Panc1 (cell line): ENCODE results near the gene IGF2BP1.

Experiments used
- POLR2AphosphoS5 ChIP-seq: IDR thresholded peaks from 2 replicates; pipeline ENCODE4 v1.6.1; 2012; ENCODE audit warnings: mild to moderate bottlenecking, low read depth, low read length, moderate library complexity
- TCF7L2 ChIP-seq: IDR thresholded peaks from 2 replicates; pipeline ENCODE4 v1.6.1; 2011; ENCODE audit warnings: mild to moderate bottlenecking, low read depth, low read length, inconsistent platforms
- TF ChIP-seq, protein P1 (sequence below): fragments of 450-650 bp; IDR thresholded peaks from 2 replicates; pipeline ENCODE4 v1.5.1; 2017; ENCODE audit warnings: mild to moderate bottlenecking

- TF ChIP-seq, protein P1, sequence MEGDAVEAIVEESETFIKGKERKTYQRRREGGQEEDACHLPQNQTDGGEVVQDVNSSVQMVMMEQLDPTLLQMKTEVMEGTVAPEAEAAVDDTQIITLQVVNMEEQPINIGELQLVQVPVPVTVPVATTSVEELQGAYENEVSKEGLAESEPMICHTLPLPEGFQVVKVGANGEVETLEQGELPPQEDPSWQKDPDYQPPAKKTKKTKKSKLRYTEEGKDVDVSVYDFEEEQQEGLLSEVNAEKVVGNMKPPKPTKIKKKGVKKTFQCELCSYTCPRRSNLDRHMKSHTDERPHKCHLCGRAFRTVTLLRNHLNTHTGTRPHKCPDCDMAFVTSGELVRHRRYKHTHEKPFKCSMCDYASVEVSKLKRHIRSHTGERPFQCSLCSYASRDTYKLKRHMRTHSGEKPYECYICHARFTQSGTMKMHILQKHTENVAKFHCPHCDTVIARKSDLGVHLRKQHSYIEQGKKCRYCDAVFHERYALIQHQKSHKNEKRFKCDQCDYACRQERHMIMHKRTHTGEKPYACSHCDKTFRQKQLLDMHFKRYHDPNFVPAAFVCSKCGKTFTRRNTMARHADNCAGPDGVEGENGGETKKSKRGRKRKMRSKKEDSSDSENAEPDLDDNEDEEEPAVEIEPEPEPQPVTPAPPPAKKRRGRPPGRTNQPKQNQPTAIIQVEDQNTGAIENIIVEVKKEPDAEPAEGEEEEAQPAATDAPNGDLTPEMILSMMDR = no peak
- TF ChIP-seq POLR2AphosphoS5 (no peak), TCF7L2 (no peak)
These were observed 45.6 kb upstream of the IGF2BP1 start for GRCh38 chr17:48951572-48951971.
